Urinary bladder (tissue), 4 donors: ENCODE results near the gene OTX2. TPM values are rescaled to one million over a fixed set of nuclear protein-coding genes. Genes with fewer than 3 reads are reported as not detected.

ENCODE experiments used
- DNase-seq: peaks from one replicate; pipeline ENCODE4 v3.0.0-alpha.2; 2015; ENCODE audit errors: extremely low spot score
- H3K27ac ChIP-seq: one replicate; pipeline ENCODE4 v1.5.1; 2013; ENCODE audit warnings: low read depth, mild to moderate bottlenecking, moderate library complexity
- H3K36me3 ChIP-seq: one replicate; pipeline ENCODE4 v1.6.1; 2013; ENCODE audit warnings: mild to moderate bottlenecking, moderate library complexity; ENCODE audit not compliant: insufficient read depth
- H3K4me1 ChIP-seq: one replicate; pipeline ENCODE4 v1.6.1; 2013; ENCODE audit warnings: mild to moderate bottlenecking, moderate library complexity; ENCODE audit not compliant: insufficient read depth
- H3K4me3 ChIP-seq: one replicate; pipeline ENCODE4 v1.5.1; 2013; ENCODE audit warnings: low read depth, low read length
- WGBS: extraction: QIAGEN DNeasy Blood & Tissue Kit; methylation state at CpG from one replicate; pipeline ENCODE4 v1.1.7; 2013; 5-methylcytosine and 5-hydroxymethylcytosine counted together
- polyA plus RNA-seq: library from polyadenylated mRNA; stranded (reverse); fragments of 200-250 nt; gene quantifications from one replicate; pipeline ENCODE4 v1.2.3, GENCODE V29; 2013
- total RNA-seq: library from RNA; depleted of rRNA; stranded (reverse); fragments of >200 nt; gene quantifications from one replicate; pipeline ENCODE4 v1.2.3, GENCODE V29; 2014
- donor health status: healthy with polysubstance abuse.
- donor health status: healthy.

Gene OTX2
- total and polyA plus RNA-seq, 2 donors: not detected

DNA sequence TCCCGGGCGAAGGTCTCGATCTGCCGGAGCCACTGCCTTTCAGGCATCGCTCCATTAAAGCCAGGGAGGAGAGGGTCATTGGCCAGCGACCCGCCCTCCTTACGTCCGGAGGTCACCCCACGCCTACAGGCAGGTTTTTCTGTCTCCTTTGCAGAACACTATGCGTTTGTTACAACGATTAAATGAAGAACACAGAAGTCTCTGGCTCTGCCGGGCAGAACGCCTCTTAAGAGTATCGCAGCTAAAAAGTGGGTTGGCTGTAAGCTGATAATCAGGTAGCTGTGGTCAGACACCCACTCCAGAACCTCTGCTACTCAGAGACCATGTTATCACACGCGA lies 15.0 kb downstream of the OTX2 start:
- no peak overlapping the region for H3K4me3 ChIP-seq
- 7% methylated on average over 17 of the region's 17 CpGs for WGBS
- no peaks in the 10 kb centered on the region for H3K36me3 ChIP-seq
- H3K4me1 ChIP-seq: peaks cover 2% of the 10 kb centered on the region
- no peak overlapping the region for H3K27ac ChIP-seq
- DNase-seq: no peak

DNA sequence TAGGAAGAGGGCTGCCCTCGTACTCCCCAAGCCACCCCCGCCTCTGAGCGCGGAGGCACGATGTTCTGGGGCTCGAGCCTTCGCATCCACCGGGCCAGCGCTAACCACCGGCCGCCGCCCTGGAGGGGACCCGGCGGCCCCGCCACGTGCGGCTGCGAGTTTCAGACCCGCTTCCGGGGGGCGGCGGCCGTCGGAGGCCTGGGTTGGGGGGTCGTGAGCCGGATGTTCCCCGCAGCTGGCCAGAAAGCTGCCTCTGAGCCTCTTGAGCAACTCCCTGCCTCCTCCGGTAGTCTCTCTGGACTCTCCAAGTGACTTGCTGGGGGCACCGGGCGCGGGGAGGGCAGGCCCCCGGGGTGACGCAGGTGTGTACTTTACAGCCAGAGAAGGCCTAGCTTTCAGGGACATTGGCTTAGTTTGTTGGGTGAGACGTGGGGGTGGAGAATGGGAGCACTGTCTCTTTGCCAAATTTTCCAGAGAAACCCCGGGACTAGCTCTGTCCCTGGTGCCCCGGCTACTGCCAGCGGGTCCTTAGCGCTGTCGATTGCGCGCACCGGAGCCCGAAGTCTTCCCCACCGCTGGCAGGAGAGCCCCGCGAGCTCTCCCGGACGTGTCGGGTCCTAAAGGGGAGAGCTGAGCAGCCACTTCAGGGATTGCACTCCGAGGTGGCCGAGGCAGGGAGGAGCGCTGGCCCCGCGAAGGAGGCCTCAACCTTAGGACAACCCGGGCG lies 15.6 kb downstream of the OTX2 start:
- Histone ChIP-seq H3K4me3 (no peak overlapping the region), H3K4me1 (peaks cover 2% of the 10 kb centered on the region), H3K36me3 (no peaks in the 10 kb centered on the region), H3K27ac (no peak overlapping the region)
- WGBS: 2% methylated on average over 56 of the region's 56 CpGs
- no peak for DNase-seq

- Histone ChIP-seq H3K27ac (no peak overlapping the region), H3K4me3 (no peak overlapping the region), H3K4me1 (peaks cover 2% of the 10 kb centered on the region), H3K36me3 (no peaks in the 10 kb centered on the region)
- DNase-seq: no peak
- 8% methylated on average over 33 of the region's 33 CpGs for whole genome bisulfite sequencing
These were observed 16.2 kb downstream of the OTX2 start for GRCh38 chr14:56794088-56794556.

DNA sequence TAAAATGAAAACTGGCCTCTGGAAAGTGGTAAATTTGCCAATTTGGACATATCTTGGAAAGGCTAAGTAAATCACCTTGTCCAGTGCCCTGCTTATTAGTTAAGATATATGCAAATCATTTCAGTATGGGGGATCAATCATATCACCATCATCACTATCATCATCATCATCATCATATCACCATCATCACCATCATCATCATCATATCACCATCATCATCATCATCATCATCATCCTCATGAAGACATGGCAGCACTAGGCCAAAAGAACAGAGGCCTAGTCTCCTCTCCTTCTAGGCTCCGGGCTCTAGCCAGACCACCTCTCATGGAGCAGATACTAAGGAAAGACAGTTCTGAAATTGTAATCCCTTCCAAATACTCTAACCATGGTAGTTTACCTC lies 20.3 kb downstream of the OTX2 start:
- no peak for DNase-seq
- Histone ChIP-seq H3K4me1 (no peaks in the 10 kb centered on the region), H3K27ac (no peak overlapping the region), H3K4me3 (no peak overlapping the region), H3K36me3 (no peaks in the 10 kb centered on the region)
- WGBS: 95% methylated on average over 1 of the region's 1 CpG

DNA sequence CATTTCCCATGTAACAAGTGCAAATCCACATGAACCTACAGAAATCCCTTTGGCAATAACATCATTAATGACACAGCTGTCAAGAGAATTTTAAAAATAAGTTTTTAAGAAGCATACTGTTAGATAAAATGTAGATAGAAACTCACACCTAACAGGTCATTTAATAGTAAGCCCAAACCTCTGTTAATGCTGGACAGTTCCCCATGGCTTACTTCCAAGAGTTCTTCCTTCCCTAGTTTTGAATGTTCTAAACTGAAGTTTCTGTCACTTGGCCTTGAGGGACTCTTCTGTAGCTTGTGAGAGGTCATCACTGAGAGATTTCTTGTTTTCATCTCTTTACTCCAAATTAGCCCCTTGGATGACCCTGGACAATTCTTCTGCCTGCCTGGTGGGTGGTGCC lies 22.7 kb downstream of the OTX2 start:
- Histone ChIP-seq H3K4me3 (no peak overlapping the region), H3K4me1 (no peaks in the 10 kb centered on the region), H3K27ac (no peak overlapping the region), H3K36me3 (no peaks in the 10 kb centered on the region)
- DNase-seq: no peak

DNA sequence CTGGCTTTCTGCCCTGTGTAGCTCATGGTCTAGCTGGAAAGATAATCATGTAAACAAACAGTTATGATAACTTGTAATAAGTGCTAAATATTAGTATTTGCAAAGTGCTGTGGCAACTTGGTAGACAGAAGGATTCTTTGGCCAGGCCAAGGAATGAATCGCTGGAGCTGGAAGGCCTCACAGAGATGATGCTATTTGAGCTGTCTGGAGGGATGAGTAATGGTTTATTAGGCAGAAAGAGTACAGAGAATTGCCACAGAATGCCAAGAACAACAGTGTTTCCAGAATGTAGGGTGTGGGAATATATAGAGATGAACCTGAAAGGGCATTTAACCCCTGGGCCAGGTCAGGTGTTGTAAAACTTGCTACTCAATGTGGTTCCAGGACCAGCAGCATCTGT lies 27.6 kb downstream of the OTX2 start:
- no peak for DNase-seq
- 58% methylated on average over 1 of the region's 1 CpG for WGBS
- H3K4me1 ChIP-seq: no peaks in the 10 kb centered on the region
- H3K36me3 ChIP-seq: no peaks in the 10 kb centered on the region
- H3K27ac ChIP-seq: no peak overlapping the region
- no peak overlapping the region for H3K4me3 ChIP-seq

GRCh38 chr14:56774503-56774902 lies 35.8 kb downstream of the OTX2 start:
- Histone ChIP-seq H3K4me3 (no peak overlapping the region), H3K36me3 (no peaks in the 10 kb centered on the region), H3K27ac (no peak overlapping the region), H3K4me1 (no peaks in the 10 kb centered on the region)
- DNase-seq: no peak
- 39% methylated on average over 6 of the region's 6 CpGs for WGBS

GRCh38 chr14:56770512-56770911 lies 39.8 kb downstream of the OTX2 start:
- no peak for DNase-seq
- Histone ChIP-seq H3K4me1 (no peaks in the 10 kb centered on the region), H3K36me3 (no peaks in the 10 kb centered on the region), H3K4me3 (no peak overlapping the region), H3K27ac (no peak overlapping the region)

GRCh38 chr14:56760164-56760914 lies 49.9 kb downstream of the OTX2 start:
- Histone ChIP-seq H3K27ac (no peak overlapping the region), H3K4me3 (no peak overlapping the region), H3K4me1 (no peaks in the 10 kb centered on the region), H3K36me3 (no peaks in the 10 kb centered on the region)
- no peak for DNase-seq
- 30% methylated on average over 6 of the region's 6 CpGs for WGBS

GRCh38 chr14:56759633-56760032 lies 50.6 kb downstream of the OTX2 start:
- no peak for DNase-seq
- Histone ChIP-seq H3K4me1 (no peaks in the 10 kb centered on the region), H3K4me3 (no peak overlapping the region), H3K36me3 (no peaks in the 10 kb centered on the region), H3K27ac (no peak overlapping the region)
- 72% methylated on average over 2 of the region's 2 CpGs for WGBS

DNA sequence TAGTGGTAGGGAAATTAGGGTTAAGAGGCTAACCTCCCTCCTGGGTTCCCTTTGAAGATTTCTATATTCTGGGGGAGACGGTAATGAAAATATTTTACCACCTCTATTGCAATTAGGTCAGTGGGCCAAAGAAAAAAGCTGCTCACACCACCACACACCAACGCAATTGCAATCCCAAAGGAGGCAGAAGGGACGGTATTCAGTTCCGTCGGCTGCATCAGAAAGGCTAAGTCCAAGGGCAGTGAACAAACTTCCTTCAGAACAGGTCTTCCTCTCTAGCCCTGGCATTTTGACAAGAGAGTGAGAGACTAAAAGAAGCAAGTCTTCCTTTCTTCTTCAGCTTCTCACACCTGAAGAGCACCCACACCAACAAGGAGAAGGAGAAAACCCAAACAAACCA lies 51.2 kb downstream of the OTX2 start:
- no peaks in the 10 kb centered on the region for H3K36me3 ChIP-seq
- H3K4me1 ChIP-seq: no peaks in the 10 kb centered on the region
- H3K4me3 ChIP-seq: no peak overlapping the region
- WGBS: 74% methylated on average over 5 of the region's 5 CpGs
- no peak for DNase-seq
- H3K27ac ChIP-seq: no peak overlapping the region

DNA sequence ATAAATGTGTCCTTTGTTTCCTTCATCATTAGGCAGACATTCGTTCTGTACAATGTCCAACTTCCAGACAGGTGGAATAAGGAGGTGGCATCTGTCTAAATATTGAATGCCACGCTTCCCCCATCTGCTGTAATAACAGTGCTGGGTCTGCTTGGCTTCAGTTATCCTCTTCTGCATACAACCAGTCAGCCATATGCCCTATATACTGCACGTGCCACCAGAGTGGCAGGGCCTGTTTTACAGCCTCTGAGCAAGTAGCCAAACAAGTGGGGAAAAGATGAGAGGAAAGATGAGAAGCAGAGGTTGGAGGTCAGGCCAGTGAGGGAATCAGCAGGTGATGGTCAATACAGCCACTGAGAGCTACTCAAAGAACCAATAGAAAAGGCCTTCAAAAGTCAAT lies 55.4 kb downstream of the OTX2 start:
- Histone ChIP-seq H3K36me3 (no peaks in the 10 kb centered on the region), H3K4me1 (no peaks in the 10 kb centered on the region), H3K4me3 (no peak overlapping the region), H3K27ac (no peak overlapping the region)
- WGBS: 58% methylated on average over 3 of the region's 3 CpGs
- DNase-seq: no peak

- no peak for DNase-seq
- H3K36me3 ChIP-seq: no peaks in the 10 kb centered on the region
- H3K4me1 ChIP-seq: no peaks in the 10 kb centered on the region
- no peak overlapping the region for H3K27ac ChIP-seq
- WGBS: 43% methylated on average over 3 of the region's 3 CpGs
- H3K4me3 ChIP-seq: no peak overlapping the region
These were observed 56.9 kb downstream of the OTX2 start for GRCh38 chr14:56753396-56753795.

DNA sequence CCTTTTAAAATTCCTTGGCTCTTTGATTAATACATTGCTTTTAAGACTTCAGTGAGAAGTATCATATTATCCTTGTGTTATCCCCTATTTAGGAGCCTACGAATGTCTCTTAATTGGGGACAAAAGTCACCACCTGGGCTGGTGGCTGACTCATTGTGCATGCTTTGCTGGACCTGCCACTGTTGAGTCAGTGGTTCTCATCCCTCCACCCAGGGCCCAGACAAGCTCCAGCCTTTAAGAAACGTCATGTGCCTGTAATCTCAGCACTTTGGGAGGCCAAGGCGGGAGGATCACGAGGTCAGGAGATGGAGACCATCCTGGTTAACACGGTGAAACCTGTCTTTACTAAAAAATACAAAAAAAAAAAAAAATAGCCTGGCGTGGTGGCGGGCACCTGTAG lies 57.9 kb downstream of the OTX2 start:
- Histone ChIP-seq H3K4me1 (no peaks in the 10 kb centered on the region), H3K27ac (no peak overlapping the region), H3K36me3 (no peaks in the 10 kb centered on the region), H3K4me3 (no peak overlapping the region)
- DNase-seq: no peak
- 85% methylated on average over 7 of the region's 7 CpGs for WGBS
